Activated naive CD8-positive, alpha-beta T cell treated with anti-CD3 and anti-CD28 coated beads, Interleukin-2, amount 50 U/mL, for 16 hours (primary cell): Measurements from ENCODE around the gene ITPKB.

Experiments
- DNase-seq: peaks from one replicate; pipeline ENCODE4 v3.0.0-alpha.2; 2020; ENCODE audit warnings: low read depth, low spot score

Gene ITPKB

GRCh38 chr1:226666692-226667091 lies 72.4 kb downstream of the ITPKB start:
- DNase-seq: no peak

DNA sequence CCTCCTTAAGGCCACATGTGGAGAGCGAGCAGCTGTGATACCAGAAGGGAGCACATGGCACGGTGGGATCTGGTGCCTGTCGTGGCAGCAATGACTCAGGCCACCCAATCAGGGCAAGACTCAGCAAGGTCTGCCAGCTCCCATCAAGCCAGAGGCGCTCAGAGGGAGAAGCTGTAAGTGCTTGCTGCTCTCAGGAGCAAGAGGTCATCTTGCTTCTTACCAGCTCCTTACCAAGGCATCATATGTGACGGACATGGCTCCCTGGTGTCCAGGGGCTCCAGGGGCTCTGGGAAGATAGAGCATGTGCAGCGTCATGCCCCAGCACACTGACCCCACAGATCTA lies 72.9 kb downstream of the ITPKB start:
- DNase-seq: no peak

GRCh38 chr1:226665505-226666163 lies 73.4 kb downstream of the ITPKB start:
- DNase-seq: no peak

DNA sequence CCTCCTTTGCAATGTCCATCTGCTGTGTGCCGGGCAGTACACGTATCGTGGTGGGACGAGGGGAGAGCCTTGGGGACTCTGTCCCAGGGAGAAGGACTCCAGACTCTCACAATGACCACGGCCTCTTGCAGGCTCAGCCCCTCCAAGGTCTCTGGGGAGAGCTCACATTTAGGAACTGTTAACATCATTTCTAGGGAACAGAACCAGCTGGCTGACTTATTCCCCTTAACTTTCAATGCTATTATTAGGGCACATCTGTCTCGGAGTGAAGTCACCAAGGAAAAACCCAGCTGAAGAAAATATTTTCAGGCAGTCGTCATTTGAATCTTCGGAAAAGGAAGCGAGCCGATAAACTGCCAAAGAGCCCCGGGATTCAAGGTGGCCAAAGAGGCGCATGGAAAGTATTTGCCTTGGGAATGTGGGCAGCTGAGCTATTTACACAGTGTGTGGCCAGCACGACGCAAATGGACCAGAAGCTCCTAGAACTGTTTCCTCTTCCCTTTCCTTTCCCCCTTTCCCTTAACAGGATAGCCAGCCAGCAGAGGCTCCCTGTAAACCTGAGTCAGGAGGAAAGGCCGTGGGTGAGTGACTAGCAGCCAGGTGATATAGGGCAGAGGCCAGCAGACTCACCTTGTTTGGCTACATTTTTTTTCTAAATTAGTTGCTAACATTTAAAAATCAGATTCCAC lies 74.5 kb downstream of the ITPKB start:
- DNase-seq: no peak

DNA sequence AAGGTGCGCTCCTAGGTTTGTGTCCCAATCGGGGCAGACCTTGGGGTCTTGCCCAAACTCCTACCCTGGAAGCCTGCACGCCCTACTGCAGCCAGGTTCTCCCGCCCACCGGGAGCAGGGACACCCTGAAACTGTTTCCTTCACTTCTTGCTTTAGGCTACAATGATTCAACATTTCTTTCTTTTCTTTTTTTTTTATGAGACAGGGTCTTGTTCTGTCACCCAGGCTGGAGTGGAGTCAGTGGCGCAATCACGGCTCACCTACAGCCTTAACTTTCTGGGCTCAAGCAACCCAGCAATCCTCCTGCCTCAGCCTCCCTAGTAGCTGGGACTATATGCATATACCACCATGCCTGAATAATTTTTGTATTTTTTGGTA lies 75.8 kb downstream of the ITPKB start:
- no peak for DNase-seq

DNA sequence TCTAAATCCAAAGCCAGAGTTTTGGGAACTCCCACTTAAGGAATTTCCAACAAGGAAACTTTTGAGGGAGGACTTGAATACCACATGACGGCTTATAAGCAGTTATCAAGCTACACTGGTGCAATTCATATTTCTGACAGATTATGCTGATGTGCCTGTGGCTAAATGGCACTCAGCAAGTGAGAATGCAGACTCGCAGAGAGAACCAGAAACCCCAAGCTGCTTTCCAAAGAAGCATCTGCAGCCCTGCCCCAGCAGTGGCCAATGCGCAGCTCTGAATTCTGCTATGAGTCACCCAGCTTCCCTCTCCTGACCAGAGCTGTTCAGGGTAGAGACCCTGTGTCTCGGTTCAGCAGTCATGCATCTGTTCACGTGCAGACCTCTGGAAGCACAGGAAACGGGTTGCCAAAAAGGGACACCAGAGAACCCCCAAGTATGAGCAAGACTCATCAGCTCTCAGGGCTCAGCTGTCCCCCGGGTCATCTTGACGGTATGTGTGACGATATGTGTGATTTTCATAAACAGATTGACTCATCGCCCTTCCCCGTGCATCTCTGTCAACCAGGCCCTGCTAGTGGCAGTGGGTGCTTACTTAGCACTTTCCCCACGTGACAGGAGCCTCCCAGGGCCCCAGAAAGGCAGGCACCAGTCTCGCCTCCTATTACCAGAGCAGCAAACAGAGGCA lies 76.3 kb downstream of the ITPKB start:
- peak; percentile 57 for DNase-seq

DNA sequence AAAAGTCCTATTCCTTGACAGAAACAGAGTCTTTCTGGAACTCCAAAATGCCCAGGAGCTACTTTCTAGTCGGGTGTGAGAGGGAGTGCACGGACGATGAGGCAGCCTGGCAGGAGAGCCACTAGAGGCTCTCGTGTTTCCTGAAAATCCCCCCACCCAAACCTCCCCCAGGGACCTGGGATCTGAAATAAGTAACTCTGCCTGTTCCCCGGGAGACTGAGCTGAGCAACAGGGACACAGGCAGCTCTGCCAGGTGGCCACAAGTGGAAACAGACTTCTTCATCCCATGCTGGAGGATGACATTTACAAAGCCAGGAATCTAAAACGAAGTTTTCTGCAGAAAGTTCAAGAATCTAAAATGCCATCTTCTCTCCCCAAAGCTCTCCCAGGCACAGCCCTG lies 77.1 kb downstream of the ITPKB start:
- DNase-seq: no peak

GRCh38 chr1:226661271-226661670 lies 77.8 kb downstream of the ITPKB start:
- no peak for DNase-seq

- no peak for DNase-seq
These were observed 78.5 kb downstream of the ITPKB start for GRCh38 chr1:226660410-226661182.

DNA sequence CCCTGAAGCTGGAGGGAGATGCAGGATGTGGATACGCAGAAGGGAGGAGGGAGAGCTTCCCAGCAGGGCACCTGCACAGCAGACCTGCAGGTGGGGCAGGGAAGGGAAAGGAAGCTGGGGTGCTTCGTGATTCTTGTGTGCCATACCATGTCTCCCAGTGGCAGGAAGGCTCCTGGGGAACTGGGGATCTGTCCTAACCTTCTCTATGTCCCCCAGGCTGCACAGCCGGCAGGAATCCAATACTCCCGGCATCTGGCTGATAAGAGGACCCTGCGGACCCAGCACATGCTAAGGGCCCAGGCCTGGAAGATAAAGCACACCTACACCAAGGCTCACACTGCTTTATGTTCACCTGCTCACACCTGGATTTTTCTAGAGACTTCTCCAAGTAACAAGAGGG lies 79.4 kb downstream of the ITPKB start:
- DNase-seq: no peak

DNA sequence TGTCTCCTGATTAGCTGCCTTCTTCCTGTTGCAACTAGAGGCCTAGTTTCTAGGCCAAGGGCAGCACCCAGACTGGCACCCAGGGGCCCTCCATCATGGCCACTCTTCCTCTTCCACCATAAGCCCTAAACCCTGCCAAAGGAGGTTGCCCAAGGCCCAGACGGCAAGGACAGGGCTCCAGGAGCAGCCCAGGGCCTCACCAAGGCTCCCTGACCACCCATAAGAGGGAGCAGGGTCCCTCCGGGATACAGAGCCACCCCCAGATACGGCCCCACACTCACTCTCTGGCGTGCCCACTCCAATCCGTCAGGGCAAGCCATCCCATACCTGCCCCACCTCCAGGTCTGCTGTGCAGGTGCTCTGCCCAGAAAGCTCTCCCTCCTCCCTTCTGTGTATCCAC lies 79.9 kb downstream of the ITPKB start:
- DNase-seq: no peak

DNA sequence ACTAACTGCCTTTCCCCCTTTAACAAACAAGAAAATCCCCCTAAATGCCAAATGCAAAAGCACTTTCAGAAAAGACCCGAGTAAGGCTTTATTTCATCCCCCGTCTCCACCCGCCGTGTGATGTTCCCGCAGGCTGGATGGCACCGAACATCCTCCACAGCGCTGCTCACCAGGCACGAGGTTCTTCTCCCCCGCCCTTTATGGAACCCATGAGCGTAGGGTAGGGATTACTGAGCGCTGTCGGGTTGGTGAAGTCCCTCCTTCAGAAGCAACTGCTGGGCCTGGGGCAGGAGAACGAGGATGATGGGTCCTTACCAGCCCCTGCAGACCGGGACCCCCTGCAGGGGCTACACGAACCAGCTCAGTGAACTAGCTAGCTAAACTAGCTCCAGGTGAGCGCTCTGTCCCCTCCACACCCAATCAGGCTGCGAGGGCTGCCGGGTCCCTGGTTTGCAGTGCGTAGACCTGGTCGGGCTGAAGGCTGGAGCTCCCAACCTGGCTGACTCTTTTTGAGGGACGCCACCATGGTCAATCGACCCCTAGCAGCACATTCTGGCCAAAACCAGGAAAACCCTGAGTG lies 80.4 kb downstream of the ITPKB start:
- no peak for DNase-seq

DNA sequence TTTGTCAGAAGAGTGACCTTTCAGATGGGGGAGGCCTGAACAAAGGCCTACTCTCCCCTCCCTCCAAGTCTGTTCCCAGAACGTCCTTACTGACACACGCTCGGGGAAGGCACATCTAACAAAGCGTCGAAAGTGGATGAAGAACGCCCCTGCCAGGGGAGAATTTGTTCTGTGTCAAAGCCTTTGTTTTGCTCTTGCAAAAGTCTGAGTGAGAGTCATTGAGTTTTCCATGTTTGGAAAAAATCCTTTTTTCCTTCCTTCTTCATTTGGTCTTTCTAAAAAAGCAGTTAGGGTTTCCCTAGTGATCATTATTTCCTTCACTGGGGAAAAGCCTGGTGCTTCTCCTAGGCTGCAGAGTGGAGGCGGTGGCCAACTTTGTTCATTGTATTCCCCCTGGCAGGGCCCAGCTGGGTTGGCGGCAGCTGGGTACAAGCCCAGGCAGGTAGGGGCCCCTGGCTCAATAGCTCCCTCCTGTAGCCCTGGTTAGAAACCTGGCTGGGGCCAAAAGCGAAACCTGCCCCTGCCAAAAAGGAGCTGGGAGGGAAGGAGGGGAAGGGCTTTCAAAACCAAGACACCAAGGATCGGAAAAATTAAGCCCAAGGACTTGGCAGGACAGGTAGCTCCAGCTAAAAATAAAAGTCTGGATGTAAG lies 81.1 kb downstream of the ITPKB start:
- no peak for DNase-seq

- no peak for DNase-seq
These were observed 82.3 kb downstream of the ITPKB start for GRCh38 chr1:226656601-226657277.

DNA sequence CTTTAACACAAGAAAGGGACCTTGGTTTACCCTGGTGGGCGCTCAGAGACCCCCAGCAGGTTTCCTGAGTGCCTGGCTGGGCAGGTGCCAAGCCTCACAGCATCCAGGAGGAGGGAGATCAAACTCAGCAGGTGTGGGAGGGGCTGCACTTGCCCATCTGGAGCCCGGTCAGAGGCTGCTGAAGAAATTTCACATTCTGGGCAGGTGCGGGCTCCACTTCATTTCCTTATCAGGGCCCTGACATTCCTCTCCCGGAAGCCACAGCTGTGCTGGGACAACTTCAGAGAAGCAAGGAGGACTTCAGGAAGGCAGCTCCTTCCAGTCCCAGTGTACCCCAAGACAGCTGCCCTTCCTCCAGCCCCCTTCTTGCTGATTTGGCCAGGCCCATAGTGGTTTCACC lies 82.9 kb downstream of the ITPKB start:
- no peak for DNase-seq

DNA sequence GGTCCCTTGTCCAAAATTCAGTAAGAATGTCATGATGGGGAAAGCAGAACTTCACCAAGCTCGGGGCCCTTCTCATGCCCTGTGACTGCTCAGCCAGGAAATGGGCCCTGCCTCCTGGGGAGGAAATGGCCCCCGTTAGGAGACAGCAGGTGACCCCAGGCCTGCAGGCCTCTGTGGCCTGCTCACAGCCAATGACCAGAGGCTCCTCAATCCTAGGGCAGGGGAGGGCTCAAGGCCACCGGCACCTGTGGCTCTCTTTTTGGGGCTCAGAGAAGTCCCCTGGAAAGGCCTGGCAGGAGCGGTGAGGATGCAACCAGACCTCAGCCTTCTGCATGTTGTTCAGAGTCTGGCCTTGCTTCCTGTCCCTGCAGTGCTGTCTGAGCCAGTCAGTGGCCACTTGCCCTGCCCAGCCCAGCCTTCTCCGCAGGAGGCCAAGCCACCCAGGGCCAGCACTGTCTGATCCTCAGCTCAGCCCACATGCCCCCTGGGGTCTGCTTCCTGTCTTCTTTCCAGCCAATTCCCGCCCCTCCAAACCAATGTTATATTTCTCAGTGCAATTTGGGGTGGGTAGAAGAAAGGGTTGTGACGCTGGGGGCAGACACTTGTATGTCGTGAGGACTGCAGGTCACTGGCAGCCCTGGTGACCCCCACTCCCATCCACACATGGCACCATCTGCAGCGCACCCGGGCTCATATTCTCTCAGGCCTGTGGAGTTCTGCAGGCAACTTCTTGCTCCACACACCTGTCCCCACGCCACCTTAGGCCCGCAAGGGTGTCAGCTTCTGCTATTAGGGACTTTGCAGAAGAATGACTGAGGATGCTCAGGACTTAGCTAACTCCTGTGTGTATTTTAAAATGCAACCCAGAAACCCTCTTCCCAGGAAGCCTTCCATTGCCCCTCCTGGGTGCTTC lies 83.6 kb downstream of the ITPKB start:
- DNase-seq: no peak

GRCh38 chr1:226654668-226655055 lies 84.4 kb downstream of the ITPKB start:
- no peak for DNase-seq

- no peak for DNase-seq
These were observed 84.9 kb downstream of the ITPKB start for GRCh38 chr1:226654046-226654667.

- DNase-seq: no peak
These were observed 85.7 kb downstream of the ITPKB start for GRCh38 chr1:226653311-226653921.
